Lung (tissue), 12 donors: ENCODE data around the gene LRRC51. TPM values are rescaled to one million over a fixed set of nuclear protein-coding genes. Genes with fewer than 3 reads are reported as not detected.

Experiments
- ATAC-seq: fragments of 200-7000 bp; cut with Tn5 transposase; one replicate; pipeline ENCODE4 v1.9.1; 2020; ENCODE audit warnings: moderate number of reproducible peaks; ENCODE audit not compliant: insufficient read depth, low FRiP score
- DNase-seq, 3 donors: peaks; one replicate each; pipeline ENCODE4 v3.0.0-alpha.2; 2013 to 2017
- H3K27ac ChIP-seq, 2 donors: one replicate each; pipeline ENCODE4 v1.5.1; 2013; ENCODE audit warnings: mild to moderate bottlenecking in 2 of 2, moderate library complexity in 2 of 2, control low read depth in 1 of 2, inconsistent platforms in 1 of 2, low read depth in 1 of 2, low read length in 1 of 2
- H3K27me3 ChIP-seq, 3 donors: one replicate each; pipeline ENCODE4 v1.5.1; 2013; ENCODE audit warnings: low read length in 2 of 3; ENCODE audit not compliant: control insufficient read depth in 3 of 3, insufficient read depth in 3 of 3
- H3K36me3 ChIP-seq, 4 donors: one replicate each; pipeline ENCODE4 v1.5.1; 2013; ENCODE audit warnings: low read length in 4 of 4, mild to moderate bottlenecking in 1 of 4, moderate library complexity in 1 of 4; ENCODE audit not compliant: control insufficient read depth in 4 of 4, insufficient read depth in 4 of 4
- H3K4me1 ChIP-seq, 5 donors: one replicate each; pipeline ENCODE4 v1.5.1; 2013; ENCODE audit warnings: low read length in 5 of 5, mild to moderate bottlenecking in 2 of 5, moderate library complexity in 1 of 5; ENCODE audit not compliant: control insufficient read depth in 5 of 5, insufficient read depth in 5 of 5
- H3K4me3 ChIP-seq: one replicate; pipeline ENCODE4 v1.5.1; 2013; ENCODE audit warnings: mild to moderate bottlenecking, control low read depth, moderate library complexity
- H3K9ac ChIP-seq, 2 donors: one replicate each; pipeline ENCODE4 v1.5.1; 2013; ENCODE audit warnings: low read length in 2 of 2, control low read depth in 1 of 2; ENCODE audit not compliant: insufficient read depth in 1 of 2
- H3K9me3 ChIP-seq, 4 donors: one replicate each; pipeline ENCODE4 v1.5.1; 2013; ENCODE audit warnings: low read length in 3 of 4, mild to moderate bottlenecking in 1 of 4, moderate library complexity in 1 of 4; ENCODE audit not compliant: control insufficient read depth in 4 of 4, insufficient read depth in 3 of 4
- whole genome bisulfite sequencing, 2 donors: extraction: QIAGEN DNeasy Blood & Tissue Kit; methylation state at CpG; one replicate each; pipeline ENCODE4 v1.1.7; 2013; 5-methylcytosine and 5-hydroxymethylcytosine counted together
- polyA plus RNA-seq, 2 donors: library from polyadenylated mRNA; stranded (reverse); fragments of 200-250 nt; gene quantifications; one replicate each; pipeline ENCODE4 v1.2.1, GENCODE V29; 2013
- total RNA-seq, 2 donors: library from RNA; depleted of rRNA in 1 of 2; stranded (reverse); fragments of >200 nt in 1 of 2; gene quantifications; one replicate each; pipeline ENCODE4 v1.2.1, GENCODE V29; 2014 to 2021
- TF ChIP-seq, protein P1 (sequence below): IDR thresholded peaks from 2 replicates; pipeline ENCODE4 v1.5.1; 2012; ENCODE audit warnings: mild to moderate bottlenecking; ENCODE audit errors: control extremely low read depth, extremely low read depth
- donor health status: control.
- donor health status: control.
- donor health status: Bipolar disorder and iron deficiency.
- donor health status: healthy.
- donor health status: DM: yes; HTN: yes; CAD: no.

Gene LRRC51
- total and polyA plus RNA-seq, 4 donors: 10.4 to 29.6 (median 19.8) TPM

DNA sequence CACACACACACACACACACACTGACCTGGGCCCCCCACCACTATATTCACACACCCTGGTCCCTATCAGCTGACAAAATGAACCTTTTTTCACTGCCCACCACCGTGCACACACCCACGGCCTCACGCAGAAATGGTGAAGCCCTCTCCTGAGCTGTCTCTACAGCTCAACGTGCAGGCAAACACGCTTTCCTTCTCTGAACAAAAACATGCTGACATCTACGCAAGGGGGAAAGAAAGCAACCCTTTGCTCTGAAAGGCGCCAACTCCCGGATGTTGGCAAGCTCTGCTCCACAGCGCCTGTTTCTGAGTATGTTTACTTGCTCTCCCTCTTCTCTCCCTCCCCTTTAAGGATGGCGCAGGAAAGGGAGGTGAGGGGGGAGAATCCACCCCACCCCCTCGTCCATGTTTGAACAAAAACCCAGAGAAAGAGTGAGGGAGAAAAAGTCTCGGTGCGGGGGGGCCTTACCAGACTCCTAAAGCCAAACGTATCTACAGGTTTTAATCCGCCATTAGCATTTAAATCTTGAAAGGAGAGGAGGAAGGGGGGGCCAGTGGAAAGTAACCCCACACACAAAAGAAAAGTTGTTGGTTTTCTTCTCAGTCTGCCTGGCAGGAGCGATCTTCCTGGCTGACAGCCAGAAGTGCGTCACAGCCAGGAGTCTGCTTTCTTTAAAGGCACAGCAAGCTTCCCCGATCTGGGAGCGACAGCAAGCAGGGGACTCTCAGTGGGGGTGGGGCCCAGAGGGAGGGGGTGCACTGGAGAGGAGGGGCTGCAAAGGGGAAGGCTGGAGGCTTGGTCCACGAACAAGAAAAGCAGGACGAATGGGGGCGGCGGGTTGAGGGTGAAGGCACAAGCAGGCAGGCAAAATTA is 39.9 kb upstream of the LRRC51 start:
- Histone ChIP-seq H3K4me1 (peaks cover 7 to 77% (median 37%) of the 10 kb centered on the region in 5 donors), H3K9me3 (no peaks in the 10 kb centered on the region), H3K27ac (peak overlapping the region; percentile 91 to 100), H3K4me3 (peak overlapping the region; percentile 58), H3K36me3 (peaks cover 0 to 3% (median 1%) of the 10 kb centered on the region in 4 donors), H3K27me3 (no peaks in the 10 kb centered on the region), H3K9ac (peak overlapping the region; percentile 71 to 99)
- 1% methylated on average over 23 of the region's 23 CpGs for WGBS, 2 donors
- DNase-seq (peak; percentile 99 to 100 (median 99)), ATAC-seq (peak; percentile 79)
- TF ChIP-seq, protein P1, sequence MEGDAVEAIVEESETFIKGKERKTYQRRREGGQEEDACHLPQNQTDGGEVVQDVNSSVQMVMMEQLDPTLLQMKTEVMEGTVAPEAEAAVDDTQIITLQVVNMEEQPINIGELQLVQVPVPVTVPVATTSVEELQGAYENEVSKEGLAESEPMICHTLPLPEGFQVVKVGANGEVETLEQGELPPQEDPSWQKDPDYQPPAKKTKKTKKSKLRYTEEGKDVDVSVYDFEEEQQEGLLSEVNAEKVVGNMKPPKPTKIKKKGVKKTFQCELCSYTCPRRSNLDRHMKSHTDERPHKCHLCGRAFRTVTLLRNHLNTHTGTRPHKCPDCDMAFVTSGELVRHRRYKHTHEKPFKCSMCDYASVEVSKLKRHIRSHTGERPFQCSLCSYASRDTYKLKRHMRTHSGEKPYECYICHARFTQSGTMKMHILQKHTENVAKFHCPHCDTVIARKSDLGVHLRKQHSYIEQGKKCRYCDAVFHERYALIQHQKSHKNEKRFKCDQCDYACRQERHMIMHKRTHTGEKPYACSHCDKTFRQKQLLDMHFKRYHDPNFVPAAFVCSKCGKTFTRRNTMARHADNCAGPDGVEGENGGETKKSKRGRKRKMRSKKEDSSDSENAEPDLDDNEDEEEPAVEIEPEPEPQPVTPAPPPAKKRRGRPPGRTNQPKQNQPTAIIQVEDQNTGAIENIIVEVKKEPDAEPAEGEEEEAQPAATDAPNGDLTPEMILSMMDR: no peak

DNA sequence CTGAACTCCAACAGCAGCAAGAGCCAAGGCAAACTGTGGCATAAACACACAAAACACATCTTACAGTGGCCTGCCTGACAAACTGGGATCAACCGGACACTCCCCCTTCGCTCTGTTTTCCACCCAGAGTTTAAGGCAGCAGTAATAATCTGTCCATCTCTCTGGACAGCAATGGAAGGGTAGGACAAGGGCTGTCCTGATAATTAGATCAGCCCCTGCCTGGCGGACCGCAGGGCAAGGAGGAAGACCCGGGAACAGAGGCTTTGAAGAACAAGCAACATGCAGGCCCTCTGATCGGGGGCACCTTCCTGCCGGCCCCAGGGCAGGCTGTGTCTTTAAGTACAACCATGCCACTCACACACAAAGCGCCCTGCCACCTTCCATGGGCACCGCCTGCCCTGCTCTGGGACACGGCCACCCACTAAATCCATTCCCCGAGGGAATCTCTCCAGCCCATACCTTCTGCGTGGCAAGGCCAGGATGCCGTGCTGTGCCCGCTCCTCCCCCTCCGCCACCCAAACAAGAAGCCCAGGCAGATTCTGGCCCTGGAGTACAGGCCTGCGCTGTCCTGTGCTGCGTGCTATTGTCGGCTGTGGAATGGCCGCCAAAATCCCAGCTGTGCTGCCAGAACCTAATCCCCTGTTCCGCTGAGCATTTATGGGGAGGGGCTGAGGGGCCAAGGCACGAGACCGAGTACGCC is 39.1 kb upstream of the LRRC51 start:
- DNase-seq (peak; percentile 87 to 95 (median 93)), ATAC-seq (peak; percentile 22)
- TF ChIP-seq, protein P1: no peak
- Histone ChIP-seq H3K27ac (peak overlapping the region; percentile 91 to 100), H3K4me3 (peak overlapping the region; percentile 52), H3K9ac (peak overlapping the region; percentile 67 to 99), H3K9me3 (no peaks in the 10 kb centered on the region), H3K36me3 (peaks cover 0 to 3% (median 1%) of the 10 kb centered on the region in 4 donors), H3K27me3 (no peaks in the 10 kb centered on the region), H3K4me1 (peaks cover 7 to 77% (median 33%) of the 10 kb centered on the region in 5 donors)
- 1 to 2% methylated on average over 23 of the region's 23 CpGs for WGBS, 2 donors

DNA sequence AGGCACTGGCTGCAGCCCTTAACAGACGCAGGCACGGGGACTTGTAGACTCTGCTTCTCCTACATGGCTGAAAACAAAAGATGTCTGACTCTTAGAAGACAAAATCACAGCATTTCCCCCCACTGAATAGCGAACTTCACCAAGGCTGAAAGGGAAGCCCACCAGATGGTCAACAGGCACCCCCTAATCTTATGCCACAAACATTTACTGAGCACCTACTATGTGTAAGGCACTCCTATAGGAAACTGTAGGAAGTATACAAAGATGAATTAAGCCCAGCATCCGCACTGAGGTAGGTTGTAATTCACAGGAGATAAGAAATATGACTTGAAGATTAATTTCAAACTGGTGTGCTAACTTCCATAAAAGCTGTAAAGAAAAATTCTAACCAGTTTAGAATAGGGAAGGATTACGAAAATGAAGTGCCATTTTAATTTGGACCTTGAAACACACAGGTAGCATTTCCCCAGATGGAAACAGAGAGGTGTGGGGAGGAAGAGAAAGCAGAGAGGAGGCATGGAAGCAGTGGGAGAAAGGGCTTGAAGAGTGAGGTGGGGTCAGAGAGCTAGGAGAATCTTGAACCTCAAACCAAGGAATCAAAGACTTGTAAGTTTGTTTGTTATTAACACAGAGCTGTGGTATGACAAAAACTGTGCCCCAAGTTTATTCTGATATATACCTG is 38.4 kb upstream of the LRRC51 start:
- ATAC-seq (no peak), DNase-seq (no peak)
- Histone ChIP-seq H3K36me3 (peaks cover 0 to 3% (median 0%) of the 10 kb centered on the region in 4 donors), H3K27me3 (no peaks in the 10 kb centered on the region), H3K4me3 (peak overlapping the region; percentile 52), H3K9ac (peak overlapping the region; percentile 67 to 99), H3K27ac (peak overlapping the region; percentile 91 to 100), H3K9me3 (no peaks in the 10 kb centered on the region), H3K4me1 (peaks cover 7 to 71% (median 27%) of the 10 kb centered on the region in 5 donors)
- TF ChIP-seq, protein P1: no peak
- WGBS, 2 donors: 14 to 21% methylated on average over 5 of the region's 5 CpGs
